A549 (cell line): Measurements from ENCODE around the gene DOCK1. TPM values are rescaled to one million over a fixed set of nuclear protein-coding genes. Genes with fewer than 3 reads are reported as not detected.

ENCODE experiments used
- ATAC-seq, 2 experiments: fragments of 200-7000 bp in 1 of 2; fragments of >200 bp in 1 of 2; cut with Nextera tagmentation in 1 of 2; cut with Tn5 transposase in 1 of 2; 3 replicates each; pipeline versions ENCODE4 v1.8.0 to v1.9.1; 2018 to 2020; ENCODE audit warnings: mild to moderate bottlenecking in 1 of 2, moderate library complexity in 1 of 2
- CTCF ChIA-PET: fragments of 300-600 bp; sonication (Branson Sonifier 250); formaldehyde crosslinking; extraction: SDS; loops from one replicate; lab custom pipeline; 2021; ENCODE audit warnings: antibody characterized with exemption, inconsistent platforms; lab: Yijun Ruan, JAX
- POLR2A ChIA-PET: fragments of 350-600 bp; formaldehyde crosslinking; extraction: SDS; loops from one replicate; lab custom pipeline; 2021; ENCODE audit warnings: antibody characterized with exemption, inconsistent platforms; lab: Yijun Ruan, JAX
- DNase-seq, 2 experiments: peaks; one replicate each; pipeline versions ENCODE4 v3.0.0 to v3.0.0-alpha.2; 2011 to 2016; ENCODE audit warnings: low read depth in 1 of 2, low spot score in 1 of 2
- FAIRE-seq: peaks from 2 replicates; lab custom pipeline; 2011; peaks lifted over from hg19 to GRCh38; lab: Jason Lieb, UNC
- H3K27ac ChIP-seq, 2 experiments: fragments of >200 bp; sonication (Bioruptor Twin); formaldehyde crosslinking; 3 replicates each; pipeline ENCODE4 v1.5.1; 2016 to 2017
- H3K4me1 ChIP-seq: fragments of >200 bp; sonication (Bioruptor Twin); formaldehyde crosslinking; 3 replicates; pipeline ENCODE4 v1.6.1; 2016
- H3K4me2 ChIP-seq: fragments of >200 bp; sonication (Bioruptor Twin); formaldehyde crosslinking; 3 replicates; pipeline ENCODE4 v1.6.1; 2016
- H3K4me3 ChIP-seq: fragments of >200 bp; sonication (Bioruptor Twin); formaldehyde crosslinking; 3 replicates; pipeline ENCODE4 v1.5.1; 2016
- H3K9me3 ChIP-seq: fragments of >200 bp; sonication (Bioruptor Twin); formaldehyde crosslinking; 3 replicates; pipeline ENCODE4 v1.6.1; 2016
- CHD4 ChIP-seq: fragments of 200-600 bp; sonication (generic); IDR thresholded peaks from 2 replicates; pipeline ENCODE4 v1.6.1; 2016; ENCODE audit warnings: antibody characterized with exemption, mild to moderate bottlenecking, borderline replicate concordance
- CTCF ChIP-seq: fragments of >200 bp; sonication (Bioruptor Twin); formaldehyde crosslinking; IDR thresholded peaks from 3 replicates; pipeline ENCODE4 v1.5.1; 2016
- EHMT2 ChIP-seq: fragments of 200-600 bp; sonication (generic); IDR thresholded peaks from 2 replicates; pipeline ENCODE4 v1.6.1; 2016; ENCODE audit warnings: antibody characterized with exemption, low read depth, mild to moderate bottlenecking, moderate library complexity
- EP300 ChIP-seq, 2 experiments: fragments of >200 bp; sonication (Bioruptor Twin); formaldehyde crosslinking; IDR thresholded peaks; 2 replicates in 1 of 2; 3 replicates in 1 of 2; pipeline ENCODE4 v1.6.1; 2016 to 2017
- FOSL2 ChIP-seq, 2 experiments: fragments of 450-650 bp in 1 of 2; fragments of >200 bp in 1 of 2; sonication (Bioruptor Twin) in 1 of 2; formaldehyde crosslinking; IDR thresholded peaks; 2 replicates each; pipeline versions ENCODE4 v1.5.0 to v1.6.1; 2016 to 2020; ENCODE audit warnings: mild to moderate bottlenecking in 1 of 2, moderate library complexity in 1 of 2
- FOXS1 ChIP-seq: fragments of 250-450 bp; sonication (Bioruptor Pico); IDR thresholded peaks from 2 replicates; pipeline ENCODE4 v1.5.0; 2020; ENCODE audit warnings: mild to moderate bottlenecking, moderate library complexity
- HDAC2 ChIP-seq: fragments of 200-600 bp; sonication (generic); IDR thresholded peaks from 2 replicates; pipeline ENCODE4 v1.6.1; 2016
- HES2 ChIP-seq: fragments of >200 bp; sonication (Bioruptor Twin); formaldehyde crosslinking; IDR thresholded peaks from 2 replicates; pipeline ENCODE4 v1.6.1; 2016
- HMGXB4 ChIP-seq: fragments of 250-450 bp; sonication (Bioruptor Pico); IDR thresholded peaks from 2 replicates; pipeline ENCODE4 v1.5.0; 2021; ENCODE audit warnings: mild to moderate bottlenecking, moderate library complexity, borderline replicate concordance
- MAZ ChIP-seq: fragments of 150-350 bp; IDR thresholded peaks from 2 replicates; pipeline ENCODE4 v1.6.1; 2014; ENCODE audit warnings: antibody characterized with exemption, low read depth, low read length, borderline replicate concordance
- NFE2L2 ChIP-seq: fragments of 150-350 bp; conservative IDR thresholded peaks from 2 replicates; pipeline ENCODE4 v1.6.1; 2014; ENCODE audit warnings: low read length
- PHF8 ChIP-seq: fragments of 200-600 bp; sonication (generic); IDR thresholded peaks from 2 replicates; pipeline ENCODE4 v1.6.1; 2016; ENCODE audit warnings: low read depth, mild to moderate bottlenecking, antibody characterized with exemption, moderate library complexity, borderline replicate concordance
- RARB ChIP-seq: fragments of 250-450 bp; sonication (Bioruptor Pico); IDR thresholded peaks from 2 replicates; pipeline ENCODE4 v1.8.0; 2021; ENCODE audit warnings: mild to moderate bottlenecking, moderate library complexity
- RCOR1 ChIP-seq: fragments of 150-350 bp; IDR thresholded peaks from 2 replicates; pipeline ENCODE4 v1.6.1; 2014; ENCODE audit warnings: antibody characterized with exemption, low read length, low read depth
- RFX5 ChIP-seq: fragments of 450-650 bp; IDR thresholded peaks from 2 replicates; pipeline ENCODE4 v1.7.1; 2014; ENCODE audit warnings: antibody characterized with exemption, mild to moderate bottlenecking, moderate library complexity
- SMC3 ChIP-seq: fragments of >200 bp; sonication (Bioruptor Twin); formaldehyde crosslinking; IDR thresholded peaks from 3 replicates; pipeline ENCODE4 v1.6.1; 2018; ENCODE audit warnings: inconsistent platforms
- USF2 ChIP-seq: fragments of 450-650 bp; IDR thresholded peaks from 2 replicates; pipeline ENCODE4 v1.6.1; 2014; ENCODE audit warnings: antibody characterized with exemption
- ZFP36 ChIP-seq: fragments of 450-650 bp; IDR thresholded peaks from 2 replicates; pipeline ENCODE4 v1.6.1; 2014; ENCODE audit warnings: borderline replicate concordance; ENCODE audit not compliant: partially characterized antibody
- WGBS: methylation state at CpG from one replicate; pipeline ENCODE4 v1.1.6; 2017; ENCODE audit errors: missing lambda C conversion rate; 5-methylcytosine and 5-hydroxymethylcytosine counted together
- polyA plus RNA-seq, 4 experiments: library from polyadenylated mRNA; depleted of rRNA in 3 of 4; stranded (reverse); fragments of >200 nt; fragmentation: RNase III in 1 of 4; extraction: RNeasy Plus Mini Kit Qiagen cat#74134 plus additional on column Dnase treatment in 1 of 4; gene quantifications; 2 replicates in 3 of 4; 3 replicates in 1 of 4; pipeline ENCODE4 v1.2.3, GENCODE V29; 2011 to 2017

The DOCK1 gene
- polyA plus RNA-seq, 2 of the 4 experiments (the other 2 are of a cell fraction): 22.6 to 28.2 TPM

- DNase-seq: no peak
- CTCF ChIA-PET: interaction anchor here (0.6 to 1.5 kb wide), 3 partner anchors 9 to 500 kb away, joined by 3 read pairs; no protein-coding TSS in a partner anchor
- H3K4me3 ChIP-seq: no peak overlapping the region
- WGBS: 94% methylated on average over 6 of the region's 6 CpGs
- H3K27ac ChIP-seq: no peak overlapping the region
- TF ChIP-seq SMC3: no peak
- TF ChIP-seq MAZ: no peak
- no peak for TF ChIP-seq RARB (CRISPR knock-in tag)
- TF ChIP-seq HMGXB4: no peak
- no peak for TF ChIP-seq ZFP36
- no peak for TF ChIP-seq HDAC2
- no peak overlapping the region for H3K4me2 ChIP-seq
- FAIRE-seq: no peak
- POLR2A ChIA-PET: no interaction called here
- no peak for ATAC-seq
- no peaks in the 10 kb centered on the region for H3K9me3 ChIP-seq
- no peaks in the 10 kb centered on the region for H3K4me1 ChIP-seq
These were observed 347.6 kb downstream of the DOCK1 start for GRCh38 chr10:127252818-127253217.

GRCh38 chr10:127254276-127254675 lies 349.0 kb downstream of the DOCK1 start:
- no peak for ATAC-seq
- Histone ChIP-seq H3K27ac (no peak overlapping the region), H3K4me2 (no peak overlapping the region), H3K4me3 (no peak overlapping the region), H3K9me3 (no peaks in the 10 kb centered on the region), H3K4me1 (no peaks in the 10 kb centered on the region)
- ChIA-PET POLR2A (no interaction called here), CTCF (interaction anchor here (1.3 kb wide), 1 partner anchor 12 kb away, joined by 3 read pairs; no protein-coding TSS in a partner anchor)
- DNase-seq: no peak
- 61% methylated on average over 3 of the region's 3 CpGs for WGBS
- no peak for FAIRE-seq
- TF ChIP-seq CTCF (no peak), EHMT2 (no peak), FOSL2 (IDR thresholded peaks at IDR 0.05) (no peak), FOSL2 (CRISPR knock-in tag; IDR thresholded peaks at IDR 0.05) (no peak), EP300 (IDR thresholded peaks at IDR 0.05) (no peak), HMGXB4 (no peak), FOXS1 (no peak), USF2 (no peak), PHF8 (no peak), NFE2L2 (no peak), MAZ (no peak), RFX5 (no peak), HES2 (no peak), CHD4 (no peak), RCOR1 (no peak)
- TF ChIP-seq, all 56 proteins: peak for 0
